SU-DHL-6 (cell line): Measurements from ENCODE around the gene HAGH.

Source experiments
- H2AFZ ChIP-seq: fragments of 200-600 bp; sonication (generic); 2 replicates; pipeline ENCODE4 v1.6.1; 2014; ENCODE audit warnings: low read depth, mild to moderate bottlenecking, moderate library complexity, mixed read lengths, antibody characterized with exemption, low read length; ENCODE audit not compliant: severe bottlenecking
- H3F3A ChIP-seq: fragments of 200-600 bp; shearing (Covaris generic); 2 replicates; pipeline ENCODE4 v1.6.0; 2016; ENCODE audit warnings: antibody characterized with exemption, mild to moderate bottlenecking; ENCODE audit not compliant: insufficient read depth
- H3K27ac ChIP-seq: fragments of 200-600 bp; sonication (generic); 2 replicates; pipeline ENCODE4 v1.5.1; 2016; ENCODE audit warnings: low read depth, mild to moderate bottlenecking, low read length, moderate library complexity, mixed read lengths
- H3K27me3 ChIP-seq: fragments of 200-600 bp; sonication (generic), shearing (Covaris generic); 2 replicates; pipeline ENCODE4 v1.6.0; 2014; ENCODE audit warnings: mild to moderate bottlenecking, low read length
- H3K36me3 ChIP-seq: fragments of 200-600 bp; sonication (generic); 2 replicates; pipeline ENCODE4 v1.6.1; 2014; ENCODE audit warnings: mild to moderate bottlenecking, low read length, mixed read lengths
- H3K4me2 ChIP-seq: fragments of 300-600, 200-600 bp; shearing (Covaris generic), sonication (generic); 2 replicates; pipeline ENCODE4 v1.6.0; 2014; ENCODE audit warnings: low read length, low read depth, mild to moderate bottlenecking; ENCODE audit not compliant: poor library complexity, severe bottlenecking
- H3K4me3 ChIP-seq: fragments of 200-600 bp; sonication (generic); 2 replicates; pipeline ENCODE4 v1.5.1; 2014; ENCODE audit warnings: antibody characterized with exemption, low read length, mild to moderate bottlenecking, mixed read lengths; ENCODE audit not compliant: insufficient read depth, poor library complexity, severe bottlenecking
- H3K79me2 ChIP-seq: fragments of 200-600 bp; sonication (generic); 2 replicates; pipeline ENCODE4 v1.6.1; 2014; ENCODE audit warnings: mild to moderate bottlenecking, low read length, moderate library complexity; ENCODE audit not compliant: insufficient read depth
- H3K9ac ChIP-seq: fragments of 200-600 bp; sonication (generic); 2 replicates; pipeline ENCODE4 v1.7.0; 2014; ENCODE audit warnings: mild to moderate bottlenecking, low read length
- H3K9me2 ChIP-seq: fragments of 200-600 bp; sonication (generic); replicated peaks from 2 replicates; pipeline ENCODE4 v1.6.1; 2014; ENCODE audit warnings: low read length; ENCODE audit not compliant: insufficient read depth
- H3K9me3 ChIP-seq: fragments of 200-600 bp; sonication (generic); 2 replicates; pipeline ENCODE4 v1.6.1; 2014; ENCODE audit warnings: low read length, mixed read lengths; ENCODE audit not compliant: insufficient read depth
- H4K20me1 ChIP-seq: fragments of 200-600 bp; sonication (generic); 2 replicates; pipeline ENCODE4 v1.6.1; 2014; ENCODE audit warnings: low read depth, mild to moderate bottlenecking, antibody characterized with exemption, low read length, moderate library complexity, mixed read lengths
- EZH2phosphoT487 ChIP-seq: fragments of 200-600 bp; sonication (generic), shearing (Covaris generic); conservative IDR thresholded peaks from 2 replicates; pipeline ENCODE4 v1.6.1; 2018; ENCODE audit warnings: mild to moderate bottlenecking, antibody characterized with exemption, low read length, moderate library complexity, mixed read lengths
- TF ChIP-seq, protein P1 (sequence below): fragments of 200-600 bp; sonication (generic); IDR thresholded peaks from one replicate; pipeline ENCODE4 v1.5.1; 2017; ENCODE audit warnings: antibody characterized with exemption, mild to moderate bottlenecking, low read length, moderate library complexity; ENCODE audit not compliant: insufficient read depth, poor library complexity, severe bottlenecking

HAGH gene

DNA sequence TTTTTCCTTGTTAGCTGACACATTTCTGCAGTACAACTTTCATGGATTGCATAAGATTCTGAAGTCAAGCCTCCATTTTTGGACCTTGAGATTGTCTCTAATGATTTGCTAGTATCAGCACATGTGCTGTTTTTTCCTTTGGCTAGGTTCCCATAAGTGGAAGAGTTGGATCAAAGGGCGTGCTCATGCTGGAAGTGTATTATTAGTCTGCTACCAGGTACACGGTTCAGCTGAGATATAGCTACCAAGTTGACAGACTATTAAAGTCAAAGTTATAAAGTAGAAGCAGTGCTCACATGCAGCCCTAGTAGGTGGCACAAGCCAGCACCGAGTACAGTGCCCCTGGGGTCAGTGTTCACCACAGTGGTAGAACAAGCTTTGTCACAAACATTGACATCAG lies 3.6 kb upstream of the HAGH start:
- H3K27me3 ChIP-seq = no peaks in the 10 kb centered on the region
- no peaks in the 10 kb centered on the region for H3K9me2 ChIP-seq
- peaks cover 12% of the 10 kb centered on the region; the same call in 1 of the 2 replicates for H3F3A ChIP-seq
- 0 out of 2 replicates have a peak, but pooled peaks cover 3% of the 10 kb centered on the region for H4K20me1 ChIP-seq
- H3K4me3 ChIP-seq = no peak overlapping the region
- no peaks in the 10 kb centered on the region for H3K36me3 ChIP-seq
- no peak overlapping the region for H3K9ac ChIP-seq
- TF ChIP-seq, protein P1, sequence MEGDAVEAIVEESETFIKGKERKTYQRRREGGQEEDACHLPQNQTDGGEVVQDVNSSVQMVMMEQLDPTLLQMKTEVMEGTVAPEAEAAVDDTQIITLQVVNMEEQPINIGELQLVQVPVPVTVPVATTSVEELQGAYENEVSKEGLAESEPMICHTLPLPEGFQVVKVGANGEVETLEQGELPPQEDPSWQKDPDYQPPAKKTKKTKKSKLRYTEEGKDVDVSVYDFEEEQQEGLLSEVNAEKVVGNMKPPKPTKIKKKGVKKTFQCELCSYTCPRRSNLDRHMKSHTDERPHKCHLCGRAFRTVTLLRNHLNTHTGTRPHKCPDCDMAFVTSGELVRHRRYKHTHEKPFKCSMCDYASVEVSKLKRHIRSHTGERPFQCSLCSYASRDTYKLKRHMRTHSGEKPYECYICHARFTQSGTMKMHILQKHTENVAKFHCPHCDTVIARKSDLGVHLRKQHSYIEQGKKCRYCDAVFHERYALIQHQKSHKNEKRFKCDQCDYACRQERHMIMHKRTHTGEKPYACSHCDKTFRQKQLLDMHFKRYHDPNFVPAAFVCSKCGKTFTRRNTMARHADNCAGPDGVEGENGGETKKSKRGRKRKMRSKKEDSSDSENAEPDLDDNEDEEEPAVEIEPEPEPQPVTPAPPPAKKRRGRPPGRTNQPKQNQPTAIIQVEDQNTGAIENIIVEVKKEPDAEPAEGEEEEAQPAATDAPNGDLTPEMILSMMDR = no peak
- TF ChIP-seq EZH2phosphoT487 = no peak
- no peak overlapping the region for H3K4me2 ChIP-seq
- no peak overlapping the region for H3K27ac ChIP-seq
- no peaks in the 10 kb centered on the region for H3K9me3 ChIP-seq
- no peak overlapping the region for H2AFZ ChIP-seq
- peaks cover 5% of the 10 kb centered on the region; the same call in 1 of the 2 replicates for H3K79me2 ChIP-seq

- H3K79me2 ChIP-seq = peaks cover 5% of the 10 kb centered on the region; the same call in 1 of the 2 replicates
- TF ChIP-seq, protein P1 = no peak
- TF ChIP-seq EZH2phosphoT487 = no peak
- 0 out of 2 replicates have a peak, but pooled peaks cover 3% of the 10 kb centered on the region for H4K20me1 ChIP-seq
Observed at GRCh38 chr16:1828645-1829410, 2.2 kb upstream of the HAGH start.

DNA sequence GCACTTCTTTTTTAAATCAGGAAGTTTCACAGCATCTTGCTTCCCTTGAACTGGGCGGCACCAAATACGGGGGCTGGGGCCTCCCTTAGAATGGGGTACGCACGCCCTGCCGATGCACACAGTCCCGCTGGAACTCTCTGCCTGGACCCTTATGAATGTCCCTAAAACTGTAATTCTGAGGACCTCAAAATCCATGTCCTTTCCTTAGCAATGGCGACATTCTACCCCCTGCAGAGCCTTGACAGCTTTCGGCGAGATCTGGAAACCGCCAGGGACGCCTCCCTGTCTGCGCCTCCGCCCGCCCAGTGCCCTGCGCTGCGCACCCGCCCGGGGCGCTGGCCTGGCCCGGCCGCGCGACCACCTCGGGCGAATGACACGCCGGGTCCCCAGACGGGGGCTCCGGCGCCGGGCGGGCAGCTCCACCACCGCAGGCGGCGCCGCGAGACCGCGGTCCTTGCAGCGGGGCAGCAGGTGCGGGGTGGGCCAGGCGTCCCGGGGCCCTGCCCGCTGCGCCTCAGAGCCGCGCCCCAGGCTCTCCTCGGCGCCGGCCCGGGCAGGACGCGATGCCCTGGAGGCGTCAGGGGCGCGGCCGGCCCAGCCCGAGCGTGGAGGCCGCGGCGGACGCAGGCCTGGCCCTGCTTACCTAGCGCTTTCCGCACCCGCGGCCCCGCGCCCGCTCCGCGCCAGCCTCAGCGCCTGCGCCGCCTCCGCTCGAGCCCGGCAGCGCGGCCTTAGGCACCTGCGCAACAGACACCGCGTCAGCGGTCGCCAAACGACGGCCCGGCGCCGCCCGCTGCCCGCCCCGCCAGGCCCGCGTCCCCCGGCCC lies 548 bp downstream of the HAGH start:
- Histone ChIP-seq H3K9me3 (no peaks in the 10 kb centered on the region), H3K9me2 (no peaks in the 10 kb centered on the region), H3F3A (peaks cover 10% of the 10 kb centered on the region; the same call in 1 of the 2 replicates), H3K27ac (no peak overlapping the region), H4K20me1 (0 out of 2 replicates have a peak, but pooled peaks cover 3% of the 10 kb centered on the region), H3K36me3 (no peaks in the 10 kb centered on the region), H2AFZ (peak overlapping the region; percentile 39), H3K4me3 (peak overlapping the region; percentile 81), H3K4me2 (peak overlapping the region; percentile 54), H3K27me3 (no peaks in the 10 kb centered on the region), H3K9ac (peak overlapping the region; percentile 48; the same call in 1 of the 2 replicates), H3K79me2 (peaks cover 5% of the 10 kb centered on the region; the same call in 1 of the 2 replicates)
- TF ChIP-seq EZH2phosphoT487 = no peak
- TF ChIP-seq, protein P1 = no peak

More at GRCh38 chr16:1828645-1829410, 2.2 kb upstream of the HAGH start:
- H3K36me3 ChIP-seq = no peaks in the 10 kb centered on the region
- peaks cover 12% of the 10 kb centered on the region; the same call in 1 of the 2 replicates for H3F3A ChIP-seq
- no peak overlapping the region for H3K4me3 ChIP-seq
- no peaks in the 10 kb centered on the region for H3K27me3 ChIP-seq
- H3K9me2 ChIP-seq = no peaks in the 10 kb centered on the region
- no peaks in the 10 kb centered on the region for H3K9me3 ChIP-seq
- no peak overlapping the region for H3K27ac ChIP-seq
- no peak overlapping the region for H2AFZ ChIP-seq
- 0 out of 2 replicates have a peak overlapping the region, but pooled peaks have one; percentile 5 for H3K9ac ChIP-seq
- H3K4me2 ChIP-seq = peak overlapping the region; percentile 54
